GM19099 (cell line): ENCODE data around the gene USP3.

Source experiments
- POLR2A ChIP-seq: IDR thresholded peaks from 3 replicates; pipeline ENCODE4 v1.6.1; 2011; ENCODE audit warnings: low read depth; ENCODE audit not compliant: insufficient read length; ENCODE audit errors: extremely low read depth

Gene USP3

GRCh38 chr15:63606308-63606707 is 101.9 kb downstream of the USP3 start:
- no peak for TF ChIP-seq POLR2A

- TF ChIP-seq POLR2A = no peak
Measured at GRCh38 chr15:63608989-63609388, 104.6 kb downstream of the USP3 start.

GRCh38 chr15:63609448-63609847 is 105.1 kb downstream of the USP3 start:
- TF ChIP-seq POLR2A = no peak

DNA sequence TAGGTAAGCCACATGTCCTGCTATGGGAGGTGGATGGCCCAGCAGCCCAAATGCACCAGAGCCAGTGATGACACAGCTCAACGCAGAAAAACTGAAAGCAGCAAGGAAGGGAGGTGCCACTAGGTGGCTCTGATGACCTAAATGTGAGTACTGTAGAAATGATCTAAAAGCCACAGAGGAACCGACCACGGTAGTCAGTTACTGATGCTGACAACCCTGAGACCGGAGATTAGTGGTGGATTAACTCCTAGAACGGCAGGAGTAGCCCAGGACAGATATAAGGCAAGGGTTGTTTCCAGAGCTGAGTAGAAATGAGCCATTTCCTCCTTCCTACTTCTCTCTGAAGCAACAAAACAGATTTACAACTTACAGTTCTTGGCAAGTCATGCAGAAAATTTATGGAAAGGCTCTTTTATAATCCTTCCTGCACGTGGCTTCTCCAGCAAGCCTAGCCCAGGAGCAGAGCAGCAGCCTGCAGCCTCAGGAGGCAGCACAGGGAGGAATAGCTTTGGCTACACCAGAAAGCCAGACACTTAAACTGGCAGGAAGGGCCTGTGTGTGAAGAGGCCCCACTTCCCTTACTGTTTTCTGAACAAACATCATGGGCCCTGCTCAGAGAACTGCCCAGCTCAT is 105.9 kb downstream of the USP3 start:
- TF ChIP-seq POLR2A = no peak

DNA sequence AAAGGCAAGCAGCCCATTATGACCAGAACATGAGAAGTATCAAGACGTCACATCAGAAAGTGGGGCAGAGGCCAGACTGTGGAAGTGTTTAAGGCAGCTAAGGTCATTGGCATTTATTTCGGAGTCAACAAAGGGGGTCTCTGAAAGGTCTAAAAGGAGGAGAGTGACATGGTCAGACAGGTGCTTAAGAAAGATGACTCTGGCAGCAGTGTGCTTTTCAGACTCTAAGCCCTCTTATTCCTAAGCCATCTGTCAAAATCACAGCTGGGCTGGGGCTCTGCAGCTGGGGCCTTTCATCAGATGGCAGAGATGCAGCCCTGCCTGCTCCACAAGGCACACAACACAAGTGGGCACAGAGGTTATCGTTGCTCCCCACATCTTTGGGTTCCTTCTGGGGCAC is 106.8 kb downstream of the USP3 start:
- no peak for TF ChIP-seq POLR2A

DNA sequence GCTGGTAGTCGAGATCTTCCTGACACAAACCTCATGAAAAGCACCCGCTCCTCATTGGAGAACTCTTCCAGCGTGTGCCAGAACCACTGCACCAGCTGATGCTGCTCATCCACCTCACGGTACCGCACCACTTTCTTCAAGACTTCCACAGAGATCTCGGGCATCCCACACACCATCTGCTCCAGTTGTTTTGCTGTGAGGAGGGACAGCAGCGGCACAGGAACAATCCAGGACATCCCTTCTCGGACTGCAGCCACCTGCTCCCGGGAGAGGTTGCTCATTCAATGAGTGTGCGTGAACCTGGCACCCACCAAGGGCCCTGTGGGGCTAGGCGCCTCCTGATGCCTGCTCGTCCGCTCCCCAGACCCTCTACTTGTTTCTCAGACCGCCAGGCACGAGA is 107.9 kb downstream of the USP3 start:
- TF ChIP-seq POLR2A = no peak

DNA sequence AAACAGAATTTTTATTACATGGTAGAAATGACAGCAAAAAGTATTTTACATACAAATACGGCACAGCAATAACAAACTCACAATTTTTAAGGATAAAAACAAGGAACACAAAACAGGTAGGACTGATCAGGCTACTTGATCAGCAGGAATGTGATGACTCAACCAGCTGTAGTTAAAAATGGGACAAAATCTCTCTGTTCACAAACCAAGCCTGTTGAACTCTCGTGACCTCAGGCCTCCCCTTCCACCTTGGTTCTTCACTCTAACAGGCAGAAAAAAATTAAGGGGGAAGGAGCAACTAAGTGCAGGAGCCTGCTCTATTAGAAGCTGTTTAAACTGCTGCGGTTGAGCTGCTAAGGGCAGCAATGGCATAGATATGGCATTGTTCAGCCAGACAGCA is 111.5 kb downstream of the USP3 start:
- no peak for TF ChIP-seq POLR2A

- no peak for TF ChIP-seq POLR2A
Measured at GRCh38 chr15:63623232-63623969, 119.0 kb downstream of the USP3 start.

DNA sequence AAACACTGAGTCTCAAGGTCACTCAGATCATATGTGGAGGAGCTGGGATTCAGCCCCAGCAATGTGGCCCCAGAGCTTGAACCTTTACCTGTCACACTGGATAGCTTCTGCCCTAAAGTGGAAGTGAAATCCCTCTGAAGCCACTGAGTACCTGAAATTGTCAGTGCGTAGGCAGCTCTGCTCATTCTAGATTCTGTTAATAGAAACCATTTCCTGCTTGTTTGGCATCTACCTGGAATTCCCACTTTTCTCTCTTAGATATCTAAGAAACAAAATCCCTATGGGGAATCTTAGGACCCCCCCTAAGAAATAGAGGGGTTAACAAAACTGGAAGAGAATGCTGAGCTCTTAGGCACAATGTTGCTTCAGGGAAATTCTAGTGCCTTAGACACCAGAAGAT is 122.6 kb downstream of the USP3 start:
- TF ChIP-seq POLR2A = no peak

GRCh38 chr15:63628123-63628822 is 123.9 kb downstream of the USP3 start:
- no peak for TF ChIP-seq POLR2A

DNA sequence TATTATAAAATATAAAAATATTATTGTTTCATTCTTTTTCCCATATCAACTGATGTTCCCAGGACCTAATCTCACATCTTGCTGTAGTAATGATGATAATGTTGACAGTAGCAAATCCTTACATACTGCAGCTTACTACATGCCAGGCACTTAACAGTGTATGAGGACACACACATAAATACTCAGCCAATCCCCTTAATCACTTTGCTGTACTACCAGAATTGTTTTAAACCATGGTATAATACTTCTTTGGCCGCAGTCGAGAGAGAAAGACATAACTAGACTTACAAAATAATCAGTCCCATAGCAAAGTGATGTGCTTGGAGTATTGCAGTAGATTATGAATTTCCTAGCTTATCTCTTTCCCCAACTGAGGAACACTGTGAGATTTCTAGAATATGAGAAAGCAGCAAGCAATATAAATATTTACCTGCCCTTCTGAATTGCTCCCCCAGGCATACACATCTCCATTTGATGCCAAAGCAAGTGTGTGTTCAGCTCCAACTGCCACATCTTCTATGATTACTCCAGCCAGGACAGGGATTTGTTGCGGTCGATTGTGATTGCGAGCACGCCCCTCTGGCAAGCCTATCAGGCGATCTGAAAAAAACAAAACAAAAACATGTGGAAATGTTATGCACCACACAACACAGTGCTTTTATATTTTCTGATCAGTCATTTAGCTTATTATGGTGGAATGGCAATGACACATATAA is 125.8 kb downstream of the USP3 start:
- TF ChIP-seq POLR2A = no peak

DNA sequence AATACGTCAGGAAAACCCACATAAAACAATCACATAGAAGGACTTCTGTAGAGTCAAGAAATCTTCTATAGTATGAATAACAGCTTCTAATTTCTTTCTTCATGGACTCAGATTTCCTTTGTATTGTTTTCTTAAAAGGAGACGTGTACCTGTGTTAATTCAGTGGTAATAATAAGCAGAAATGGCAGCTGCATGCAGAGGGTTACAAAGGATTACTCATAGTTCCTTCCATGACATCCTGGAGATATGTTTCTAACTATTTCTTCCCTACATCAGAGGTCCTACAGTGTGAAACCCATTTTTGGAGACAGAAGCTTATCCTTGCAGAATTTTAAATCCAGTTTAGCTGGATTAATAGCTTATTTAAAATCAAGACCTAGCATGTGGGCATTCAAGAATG is 128.9 kb downstream of the USP3 start:
- TF ChIP-seq POLR2A = no peak

- TF ChIP-seq POLR2A = no peak
Measured at GRCh38 chr15:63634154-63634553, 129.8 kb downstream of the USP3 start.

DNA sequence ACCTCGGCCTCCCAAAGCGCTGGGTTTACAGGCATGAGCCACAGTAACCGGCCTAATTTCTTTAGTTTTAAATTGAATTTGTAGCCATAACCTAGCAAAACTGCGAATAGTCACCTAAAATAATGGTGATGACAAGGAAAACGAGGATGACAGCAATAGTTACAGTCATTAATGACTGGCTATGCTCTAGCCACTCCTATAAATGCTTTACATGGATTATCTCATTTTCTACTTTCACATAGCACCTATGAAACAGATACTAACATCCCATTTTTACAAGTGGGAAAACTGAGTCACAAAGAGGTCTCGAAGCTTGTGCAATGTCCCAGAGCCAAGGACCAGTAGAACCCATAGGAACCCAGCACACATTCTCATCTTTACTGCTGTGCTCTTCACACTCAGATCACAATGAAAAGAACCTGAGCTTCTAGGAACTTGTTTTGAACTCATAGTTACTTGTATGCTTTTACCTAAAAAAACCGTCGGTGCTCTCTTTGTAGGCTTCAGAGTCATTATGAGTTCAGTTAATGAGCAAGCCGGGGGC is 132.2 kb downstream of the USP3 start:
- no peak for TF ChIP-seq POLR2A

GRCh38 chr15:63638839-63639238 is 134.4 kb downstream of the USP3 start:
- TF ChIP-seq POLR2A = no peak
